ENCODE measurements around the gene KRT12. TPM values are rescaled to one million over a fixed set of nuclear protein-coding genes. Genes with fewer than 3 reads are reported as not detected.

The KRT12 gene
- total RNA-seq, 6 experiments from 2014 or later, result not detected

DNA sequence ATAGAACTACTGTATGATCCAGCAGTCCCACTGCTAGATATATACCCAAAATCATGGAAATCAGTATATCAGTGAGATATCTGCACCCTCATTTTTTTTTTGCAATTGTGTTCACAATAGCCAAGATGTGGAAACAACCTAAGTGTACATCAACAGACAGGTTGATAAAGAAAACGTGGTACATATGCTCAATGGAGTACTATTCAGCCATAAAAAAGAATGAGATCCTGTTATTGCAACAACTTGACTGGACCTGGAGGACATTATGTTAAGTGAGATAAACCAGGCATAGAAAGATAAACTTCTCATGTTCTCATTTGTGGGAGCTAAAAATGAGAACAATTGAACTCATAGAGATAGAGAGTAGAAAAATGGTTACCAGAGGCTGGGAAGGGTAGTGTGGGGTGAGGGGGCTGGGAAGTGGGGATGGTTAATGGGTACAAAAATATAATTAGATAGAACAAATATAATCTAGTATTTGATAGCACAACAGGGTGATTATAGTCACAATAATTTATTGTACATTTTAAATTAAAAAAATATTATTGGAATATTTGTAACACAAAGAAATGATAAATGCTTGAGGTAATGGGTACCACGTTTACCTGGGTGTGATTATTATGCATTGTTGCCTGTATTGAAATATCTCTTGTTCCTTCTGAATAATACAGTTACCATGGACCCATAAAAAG lies 36.8 kb downstream of the KRT12 start:
- no peaks in the 10 kb centered on the region for H3K9me3 Mint-ChIP-seq
- H3K4me1 Mint-ChIP-seq (ENCODE audit: low read depth), result 0 out of 2 replicates have a peak, but pooled peaks cover 6% of the 10 kb centered on the region
- no peaks in the 10 kb centered on the region for H3K27me3 Mint-ChIP-seq (ENCODE audit: insufficient read depth)
- no peak overlapping the region for H3K27ac Mint-ChIP-seq
- TF ChIP-seq, protein P1, sequence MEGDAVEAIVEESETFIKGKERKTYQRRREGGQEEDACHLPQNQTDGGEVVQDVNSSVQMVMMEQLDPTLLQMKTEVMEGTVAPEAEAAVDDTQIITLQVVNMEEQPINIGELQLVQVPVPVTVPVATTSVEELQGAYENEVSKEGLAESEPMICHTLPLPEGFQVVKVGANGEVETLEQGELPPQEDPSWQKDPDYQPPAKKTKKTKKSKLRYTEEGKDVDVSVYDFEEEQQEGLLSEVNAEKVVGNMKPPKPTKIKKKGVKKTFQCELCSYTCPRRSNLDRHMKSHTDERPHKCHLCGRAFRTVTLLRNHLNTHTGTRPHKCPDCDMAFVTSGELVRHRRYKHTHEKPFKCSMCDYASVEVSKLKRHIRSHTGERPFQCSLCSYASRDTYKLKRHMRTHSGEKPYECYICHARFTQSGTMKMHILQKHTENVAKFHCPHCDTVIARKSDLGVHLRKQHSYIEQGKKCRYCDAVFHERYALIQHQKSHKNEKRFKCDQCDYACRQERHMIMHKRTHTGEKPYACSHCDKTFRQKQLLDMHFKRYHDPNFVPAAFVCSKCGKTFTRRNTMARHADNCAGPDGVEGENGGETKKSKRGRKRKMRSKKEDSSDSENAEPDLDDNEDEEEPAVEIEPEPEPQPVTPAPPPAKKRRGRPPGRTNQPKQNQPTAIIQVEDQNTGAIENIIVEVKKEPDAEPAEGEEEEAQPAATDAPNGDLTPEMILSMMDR (IDR thresholded peaks at IDR 0.05), result no peak
- H3K4me3 Mint-ChIP-seq, result no peak overlapping the region
- peaks cover 7% of the 10 kb centered on the region for H3K36me3 Mint-ChIP-seq (ENCODE audit: low read depth)
- DNase-seq, result no peak

DNA sequence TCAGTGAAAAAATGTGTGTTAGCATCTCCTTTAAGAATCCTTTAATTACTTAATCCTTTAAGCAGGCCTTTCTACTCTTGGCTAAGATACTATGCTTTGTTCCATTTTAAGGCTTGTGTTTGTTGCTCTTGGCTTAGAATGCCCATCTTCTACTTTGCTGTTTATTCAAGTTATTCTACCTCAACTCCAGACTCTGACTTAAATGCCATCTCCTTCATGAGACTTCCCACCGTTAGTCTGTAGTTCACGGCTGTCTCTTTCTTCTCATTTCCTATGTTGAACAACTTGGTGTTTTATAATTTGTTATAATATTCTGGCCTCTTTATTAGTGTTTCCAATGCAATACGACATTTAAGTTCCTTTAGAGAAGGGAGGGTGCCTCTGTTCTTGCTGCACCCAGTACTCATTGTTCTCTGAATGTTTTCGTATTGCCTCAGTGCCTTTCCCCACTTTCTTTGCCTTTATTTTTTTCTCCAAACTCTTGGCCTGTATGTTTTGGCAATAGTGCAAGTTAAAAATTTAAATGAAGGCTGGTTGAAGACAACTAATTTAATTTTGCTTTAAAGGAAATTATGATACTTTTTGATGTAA lies 38.5 kb downstream of the KRT12 start:
- TF ChIP-seq, protein P1 (IDR thresholded peaks at IDR 0.05), result no peak
- Mint-ChIP-seq H3K9me3 (no peaks in the 10 kb centered on the region), H3K4me3 (no peak overlapping the region), H3K27me3 (ENCODE audit: insufficient read depth) (no peaks in the 10 kb centered on the region), H3K27ac (no peak overlapping the region), H3K4me1 (ENCODE audit: low read depth) (0 out of 2 replicates have a peak, but pooled peaks cover 6% of the 10 kb centered on the region), H3K36me3 (ENCODE audit: low read depth) (no peaks in the 10 kb centered on the region; the same call in none of the 2 replicates)
- DNase-seq, result no peak

DNA sequence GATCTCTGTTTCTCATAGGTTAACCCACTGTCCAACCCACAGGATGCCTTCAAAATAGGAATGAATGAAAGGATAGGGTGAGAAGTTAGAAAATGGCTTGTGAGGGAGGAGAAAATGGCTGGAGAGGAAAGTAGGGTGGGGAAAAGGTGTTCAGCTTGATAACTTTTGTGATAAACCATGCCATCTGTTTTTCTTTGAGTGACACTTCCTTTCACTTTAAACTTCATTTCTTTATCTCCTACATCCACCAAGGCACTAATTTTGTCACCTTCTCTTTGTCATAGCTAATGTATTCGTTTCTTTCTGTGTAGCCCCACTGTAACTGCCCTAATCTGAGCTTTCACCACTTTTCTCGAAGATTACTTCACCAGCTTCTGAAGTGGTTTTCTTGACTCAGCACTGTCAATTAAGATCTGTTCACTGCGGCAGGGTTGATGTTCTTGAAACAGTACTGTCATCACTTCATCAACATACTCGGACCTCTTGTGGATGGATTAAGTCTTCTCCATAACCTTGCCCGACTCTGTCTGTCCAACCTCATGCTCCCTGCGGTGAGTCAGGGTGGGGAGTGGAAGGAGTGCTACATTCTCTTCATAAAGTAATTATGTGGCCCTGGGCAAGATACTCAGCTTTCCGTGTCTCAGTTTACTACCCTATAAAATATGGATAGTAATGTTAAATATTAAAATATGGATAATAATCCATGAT lies 39.1 kb downstream of the KRT12 start:
- Mint-ChIP-seq H3K27ac (no peak overlapping the region), H3K4me3 (no peak overlapping the region), H3K27me3 (ENCODE audit: insufficient read depth) (no peaks in the 10 kb centered on the region), H3K4me1 (ENCODE audit: low read depth) (0 out of 2 replicates have a peak, but pooled peaks cover 6% of the 10 kb centered on the region), H3K9me3 (no peaks in the 10 kb centered on the region), H3K36me3 (ENCODE audit: low read depth) (no peaks in the 10 kb centered on the region; the same call in none of the 2 replicates)
- TF ChIP-seq, protein P1 (IDR thresholded peaks at IDR 0.05), result no peak
- no peak for DNase-seq

DNA sequence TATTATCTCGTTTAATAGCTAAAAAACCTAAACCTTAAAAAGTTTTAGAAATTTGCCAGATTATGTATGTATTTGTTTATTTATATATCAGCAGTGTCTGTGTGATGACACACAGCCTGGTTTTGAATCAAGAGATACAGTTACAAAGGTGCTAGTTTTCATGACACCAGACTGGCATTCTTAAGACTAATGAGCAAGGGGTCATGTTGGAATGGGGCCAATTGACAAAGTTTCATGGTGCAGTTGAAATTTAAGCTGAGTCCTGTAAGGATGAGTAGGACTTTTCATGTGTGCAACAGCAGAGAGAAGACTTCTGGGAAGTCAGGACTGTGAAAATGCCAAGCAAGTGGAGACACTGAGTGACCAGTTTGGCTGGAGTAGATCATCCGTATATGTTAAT lies 41.4 kb downstream of the KRT12 start:
- peaks cover 26% of the 10 kb centered on the region for H3K4me1 Mint-ChIP-seq (ENCODE audit: low read depth)

More for the DNA sequence above, 41.4 kb downstream of the KRT12 start:
- Mint-ChIP-seq H3K27me3 (ENCODE audit: insufficient read depth) (no peaks in the 10 kb centered on the region), H3K27ac (no peak overlapping the region), H3K9me3 (no peaks in the 10 kb centered on the region), H3K36me3 (ENCODE audit: low read depth) (peaks cover 7% of the 10 kb centered on the region), H3K4me3 (no peak overlapping the region)
- no peak for DNase-seq
- TF ChIP-seq, protein P1 (IDR thresholded peaks at IDR 0.05), result no peak

Data from HFFc6 (cell line).